Muscle of back (tissue), 11 donors: ENCODE results near the gene BPGM. TPM values are rescaled to one million over a fixed set of nuclear protein-coding genes. Genes with fewer than 3 reads are reported as not detected.
A peak's percentile ranks its signal among the peaks of the same experiment; 100 is the strongest.

ENCODE experiments used
- DNase-seq, 3 donors: peaks; one replicate each; pipeline versions ENCODE4 v3.0.0 to v3.0.0-alpha.2; 2013
- polyA plus RNA-seq, 10 donors: library from polyadenylated mRNA; unstranded; fragments of 120-200 nt; gene quantifications; one replicate each; pipeline ENCODE4 v1.2.1, GENCODE V29; 2013; ENCODE audit not compliant: insufficient read length in 10 of 10

The BPGM gene
- polyA plus RNA-seq, 10 donors = 18.2 to 84.5 (median 26.1) TPM

- DNase-seq = no peak
Measured at GRCh38 chr7:134714470-134715205, 68.0 kb downstream of the BPGM start.

DNA sequence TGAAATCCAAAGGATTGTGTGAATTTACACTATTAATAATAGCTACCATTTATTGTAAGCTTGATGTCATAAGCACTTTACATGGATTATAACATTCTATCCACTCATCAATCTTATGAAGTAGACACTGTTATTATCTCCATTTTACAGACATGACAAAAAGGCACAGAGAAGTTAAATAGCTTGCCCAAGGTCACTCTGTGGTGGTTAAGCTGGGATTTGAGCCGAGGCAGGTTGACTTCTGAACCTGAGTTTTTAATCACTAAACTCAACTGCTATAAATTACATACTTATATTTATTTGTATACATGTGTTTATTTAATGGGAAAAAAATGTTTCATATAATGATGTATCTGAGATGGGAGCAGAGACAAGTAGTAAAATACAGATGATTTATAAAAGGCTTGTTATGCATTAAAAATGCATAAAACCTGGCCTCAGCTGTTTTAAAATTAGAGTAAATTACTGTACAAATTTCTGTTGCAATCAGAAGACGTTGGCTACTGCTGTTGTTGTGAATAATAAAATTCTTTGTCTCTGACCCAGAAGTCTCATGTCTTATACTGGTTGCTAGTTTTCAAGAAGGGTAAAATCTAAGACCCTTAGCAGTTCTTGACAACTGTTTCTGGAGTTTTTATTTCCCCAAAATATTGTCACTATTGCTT, 71.7 kb downstream of the BPGM start:
- DNase-seq = no peak

GRCh38 chr7:134720091-134720935, 73.7 kb downstream of the BPGM start:
- DNase-seq = peak; percentile 66 to 92 (median 80)

DNA sequence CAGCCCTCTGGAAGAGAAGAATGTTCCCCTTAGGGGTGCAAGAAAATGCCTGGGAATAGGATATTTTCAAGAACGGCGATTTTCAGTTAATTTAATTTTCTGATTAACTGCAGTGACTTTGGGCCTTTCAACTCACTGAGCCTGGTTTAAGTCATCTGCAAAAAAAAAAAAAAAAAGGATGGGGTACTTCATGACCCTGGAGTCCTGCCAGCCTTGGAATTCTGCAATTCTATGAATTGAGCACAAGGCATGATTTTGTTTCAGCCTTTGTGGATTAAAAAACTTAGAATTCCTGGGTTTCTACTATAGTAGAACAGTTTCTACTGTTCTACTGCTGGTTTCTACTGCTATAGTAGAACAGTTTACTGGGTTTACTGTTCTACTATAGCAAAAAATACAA, 74.5 kb downstream of the BPGM start:
- DNase-seq = no peak

- DNase-seq = no peak
Measured at GRCh38 chr7:134722786-134723322, 76.2 kb downstream of the BPGM start.

DNA sequence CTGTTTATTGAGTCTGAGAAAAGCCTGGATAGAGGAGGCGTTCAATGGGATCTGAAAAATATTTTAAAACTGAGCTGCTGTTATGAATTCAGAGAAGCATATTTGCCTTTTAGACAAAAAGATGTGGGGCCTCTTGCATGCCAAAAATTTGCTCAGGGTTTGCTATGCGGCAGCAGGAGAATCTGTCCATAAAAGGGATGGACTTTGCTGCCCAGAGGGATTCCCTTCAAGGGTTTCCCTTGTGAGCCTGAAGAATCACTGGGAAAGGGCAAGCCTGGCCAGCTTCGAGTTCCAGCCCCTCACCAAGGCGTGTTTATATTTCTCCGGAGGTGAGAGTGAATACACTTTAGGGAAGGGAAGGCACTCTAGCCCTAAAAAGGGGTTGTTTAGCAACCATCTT, 77.2 kb downstream of the BPGM start:
- peak in 1 of 3 donors; percentile 51 for DNase-seq

- DNase-seq = no peak
Measured at GRCh38 chr7:134724606-134725005, 78.0 kb downstream of the BPGM start.

GRCh38 chr7:134726581-134726980, 79.9 kb downstream of the BPGM start:
- DNase-seq = no peak

GRCh38 chr7:134727711-134728110, 81.1 kb downstream of the BPGM start:
- no peak for DNase-seq

Other genes starting within 250 kb of the BPGM start
- gene AKR1B1, start 187.8 kb upstream of the BPGM start, polyA plus RNA-seq = 100 to 1,000 TPM in 7 of 10 donors, 10 to 100 TPM in 3; 98.4 to 116 (median 103) TPM
- gene AKR1B10, start 119.3 kb upstream of the BPGM start, polyA plus RNA-seq = under 1 TPM in 8 of 10 donors, not detected in 2; 0.19 to 0.96 (median 0.56) TPM
- under 1 TPM in 9 of 10 donors, not detected in 1; 0.08 to 0.67 (median 0.27) TPM for gene AKR1B15, start 97.7 kb upstream of the BPGM start, polyA plus RNA-seq
- 100 to 1,000 TPM; 121 to 190 (median 136) TPM for gene CALD1, start 132.8 kb downstream of the BPGM start, polyA plus RNA-seq